Right lobe of liver (tissue), 6 donors: ENCODE results near the gene KCNT1. TPM values are rescaled to one million over a fixed set of nuclear protein-coding genes. Genes with fewer than 3 reads are reported as not detected.

Experiments
- ATAC-seq, 4 donors: fragments of 200-7000 bp; cut with Tn5 transposase; one replicate each; pipeline ENCODE4 v1.9.1; 2020; ENCODE audit warnings: mild to moderate bottlenecking in 4 of 4, moderate library complexity in 4 of 4
- DNase-seq, 3 donors: peaks; one replicate each; pipeline ENCODE4 v3.0.0-alpha.2; 2020
- H3K27ac ChIP-seq, 3 donors: fragments of 200-600 bp; one replicate each; pipeline ENCODE4 v1.8.0; 2022
- H3K27me3 ChIP-seq, 2 donors: fragments of 200-600 bp; one replicate each; pipeline ENCODE4 v1.8.0; 2022
- H3K36me3 ChIP-seq, 4 donors: fragments of 200-600 bp; sonication (generic) in 1 of 4; one replicate each; pipeline versions ENCODE4 v1.5.1 to v1.8.0; 2017 to 2022; ENCODE audit warnings: control low read depth in 1 of 4
- H3K4me1 ChIP-seq, 4 donors: fragments of 200-600 bp; sonication (generic) in 1 of 4; one replicate each; pipeline versions ENCODE4 v1.5.1 to v1.8.0; 2017 to 2022; ENCODE audit warnings: control low read depth in 1 of 4
- H3K4me3 ChIP-seq, 3 donors: fragments of 200-600 bp; one replicate each; pipeline ENCODE4 v1.8.0; 2022
- H3K9me3 ChIP-seq, 4 donors: fragments of 200-600 bp; sonication (generic) in 1 of 4; one replicate each; pipeline versions ENCODE4 v1.5.1 to v1.8.0; 2017 to 2022; ENCODE audit warnings: control low read depth in 1 of 4
- CTCF ChIP-seq, 4 donors: fragments of 200-600 bp in 3 of 4; fragments of 450-650 bp in 1 of 4; IDR thresholded peaks; one replicate each; pipeline versions ENCODE4 v1.5.1 to v1.8.0; 2016 to 2022; ENCODE audit warnings: antibody characterized with exemption in 4 of 4, mild to moderate bottlenecking in 2 of 4
- POLR2A ChIP-seq: fragments of 450-650 bp; IDR thresholded peaks from one replicate; pipeline ENCODE4 v1.6.1; 2017; ENCODE audit warnings: antibody characterized with exemption, mild to moderate bottlenecking
- WGBS: methylation state at CpG from one replicate; pipeline ENCODE4 v1.1.6; 2018; ENCODE audit warnings: low coverage, low lambda C conversion rate; ENCODE audit not compliant: insufficient coverage; ENCODE audit errors: missing lambda C conversion rate; 5-methylcytosine and 5-hydroxymethylcytosine counted together
- intact Hi-C, 2 donors: fragments of 100-400 bp; cut with DNase I; formaldehyde crosslinking; loops; one replicate each; pipeline versions ENCODE4 v1.11.2 to v1.14.1; 2022
- total RNA-seq, 6 experiments: library from RNA; depleted of rRNA in 2 of 6; stranded (reverse); fragments of >200 nt in 2 of 6; fragmentation: NEBNext Ultra II Directional in 3 of 6; extraction: Animal tissue kit (Norgen Biotek cat#: 25700) in 3 of 6; gene quantifications; one replicate each; pipeline versions ENCODE4 v1.1.0 to v1.2.4, GENCODE V29; 2016 to 2023
- donor health status: DM: no; HTN: yes; CAD: no.
- donor health status: DM: no; HTN: no; CAD: no.
- donor health status: DM: no; HTN: no; CAD: no.
- donor health status: DM: no; HTN: yes; CAD: no.
- donor health status: DM: no; HTN: yes; CAD: no.

Gene KCNT1
- total RNA-seq, 6 experiments from 2014 or later: not detected

GRCh38 chr9:135750786-135751185 is 48.8 kb downstream of the KCNT1 start:
- Histone ChIP-seq H3K36me3 (no peaks in the 10 kb centered on the region), H3K27me3 (no peaks in the 10 kb centered on the region), H3K27ac (no peak overlapping the region), H3K4me1 (no peaks in the 10 kb centered on the region), H3K9me3 (no peaks in the 10 kb centered on the region), H3K4me3 (no peak overlapping the region)
- intact Hi-C loops: no loop called here
- no peak for DNase-seq
- no peak for ATAC-seq
- no peak for TF ChIP-seq CTCF (IDR thresholded peaks at IDR 0.05)
- no peak for TF ChIP-seq POLR2A
- 74% methylated on average over 3 of the region's 22 CpGs for WGBS

- no peak overlapping the region for H3K27ac ChIP-seq
- 47% methylated on average over 7 of the region's 13 CpGs for WGBS
- no peaks in the 10 kb centered on the region for H3K36me3 ChIP-seq
- TF ChIP-seq POLR2A (no peak), CTCF (IDR thresholded peaks at IDR 0.05) (no peak)
- H3K27me3 ChIP-seq: no peaks in the 10 kb centered on the region
- ATAC-seq (no peak), DNase-seq (no peak)
- H3K4me3 ChIP-seq: no peak overlapping the region
- H3K4me1 ChIP-seq: no peaks in the 10 kb centered on the region
- H3K9me3 ChIP-seq: no peaks in the 10 kb centered on the region
- intact Hi-C loops: no loop called here
Observed at GRCh38 chr9:135751501-135751900, 49.5 kb downstream of the KCNT1 start.

- Histone ChIP-seq H3K9me3 (no peaks in the 10 kb centered on the region), H3K36me3 (no peaks in the 10 kb centered on the region), H3K4me3 (no peak overlapping the region), H3K4me1 (no peaks in the 10 kb centered on the region), H3K27ac (no peak overlapping the region), H3K27me3 (no peaks in the 10 kb centered on the region)
- TF ChIP-seq CTCF (IDR thresholded peaks at IDR 0.05) (no peak), POLR2A (no peak)
- DNase-seq: no peak
- no peak for ATAC-seq
- WGBS: 74% methylated on average over 8 of the region's 8 CpGs
- intact Hi-C loops: no loop called here
Observed at GRCh38 chr9:135752281-135753204, 50.6 kb downstream of the KCNT1 start.

- H3K4me1 ChIP-seq: no peaks in the 10 kb centered on the region
- no peaks in the 10 kb centered on the region for H3K9me3 ChIP-seq
- intact Hi-C loops: no loop called here
- WGBS: 40% methylated on average over 1 of the region's 14 CpGs
- no peak for DNase-seq
- H3K36me3 ChIP-seq: no peaks in the 10 kb centered on the region
- no peak for ATAC-seq
- H3K27me3 ChIP-seq: no peaks in the 10 kb centered on the region
- H3K4me3 ChIP-seq: no peak overlapping the region
- no peak overlapping the region for H3K27ac ChIP-seq
- TF ChIP-seq POLR2A: no peak
- TF ChIP-seq CTCF (IDR thresholded peaks at IDR 0.05): no peak
Observed at GRCh38 chr9:135753391-135754105, 51.6 kb downstream of the KCNT1 start.
